ENCODE results near the gene ADGRD2. TPM values are rescaled to one million over a fixed set of nuclear protein-coding genes. Genes with fewer than 3 reads are reported as not detected.
A peak's percentile ranks its signal among the peaks of the same experiment; 100 is the strongest.

ADGRD2 gene
- total and polyA plus RNA-seq, 2 of the 13 experiments (the other 11 are each of a cell fraction or from before 2014, with no cell fraction given): not detected

GRCh38 chr9:124510650-124511425 lies 60.6 kb downstream of the ADGRD2 start (continued):
- TF ChIP-seq MIER3 (CRISPR knock-in tag; IDR thresholded peaks at IDR 0.05; ENCODE audit: borderline replicate concordance): peak; percentile 79; the same call in 1 of the 2 replicates
- TF ChIP-seq ZNF678 (CRISPR knock-in tag; IDR thresholded peaks at IDR 0.05): no peak
- no peak for TF ChIP-seq ZNF501 (CRISPR knock-in tag; IDR thresholded peaks at IDR 0.05)
- no peak for TF ChIP-seq BRF2 (CRISPR knock-in tag; IDR thresholded peaks at IDR 0.05)
- no peak for TF ChIP-seq ZEB1 (IDR thresholded peaks at IDR 0.05; ENCODE audit: insufficient replicate concordance, low read depth)
- TF ChIP-seq ZNF362 (CRISPR knock-in tag; IDR thresholded peaks at IDR 0.05; ENCODE audit: borderline replicate concordance): no peak
- TF ChIP-seq KLF9 (CRISPR knock-in tag; IDR thresholded peaks at IDR 0.05; ENCODE audit: low read depth): no peak
- TF ChIP-seq SRSF1 (optimal IDR thresholded peaks at IDR 0.05; ENCODE audit: low read depth, low read length): no peak
- TF ChIP-seq ZFAT (CRISPR knock-in tag; conservative IDR thresholded peaks at IDR 0.05): no peak
- no peak for TF ChIP-seq ZBED4 (CRISPR knock-in tag; IDR thresholded peaks at IDR 0.05; ENCODE audit: borderline replicate concordance)
- TF ChIP-seq ONECUT2 (CRISPR knock-in tag; IDR thresholded peaks at IDR 0.05): no peak
- TF ChIP-seq ZNF547 (CRISPR knock-in tag; IDR thresholded peaks at IDR 0.05): peak; percentile 86
- TF ChIP-seq ZNF574 (CRISPR knock-in tag; IDR thresholded peaks at IDR 0.05): peak; percentile 57; the same call in 1 of the 2 replicates
- TF ChIP-seq MTF2 (CRISPR knock-in tag; IDR thresholded peaks at IDR 0.05; ENCODE audit: borderline replicate concordance): no peak
- TF ChIP-seq FOXK1 (CRISPR knock-in tag; IDR thresholded peaks at IDR 0.05; ENCODE audit: borderline replicate concordance, low read depth): peak; percentile 74; the same call in 1 of the 2 replicates
- TF ChIP-seq ATF2 (CRISPR knock-in tag; IDR thresholded peaks at IDR 0.05): 0 out of 2 replicates have a peak, but pooled peaks have one; percentile 10
- no peak for TF ChIP-seq ZNF317 (CRISPR knock-in tag; IDR thresholded peaks at IDR 0.05)
- no peak for TF ChIP-seq ETV6 (CRISPR knock-in tag; conservative IDR thresholded peaks at IDR 0.05)

Measured in HepG2 (cell line).